AG04449 (cell line): ENCODE results near the gene USP15.

Experiments used
- CTCF ChIA-PET: fragments of 350-600 bp; formaldehyde crosslinking; extraction: SDS; loops from one replicate; lab custom pipeline; 2021; ENCODE audit warnings: antibody characterized with exemption; lab: Yijun Ruan, JAX
- POLR2A ChIA-PET: fragments of 400-600, 350-600 bp; formaldehyde crosslinking; extraction: SDS; loops from one replicate; lab custom pipeline; 2020; ENCODE audit warnings: antibody characterized with exemption, inconsistent platforms; lab: Yijun Ruan, JAX
- DNase-seq: peaks from one replicate; pipeline ENCODE4 v3.0.0-alpha.2; 2010; ENCODE audit warnings: low read depth, low spot score
- H3K4me3 ChIP-seq: 2 replicates; pipeline ENCODE4 v1.5.1; 2011; ENCODE audit warnings: low read depth, mild to moderate bottlenecking, control low read depth, low read length
- TF ChIP-seq, protein P1 (sequence below): IDR thresholded peaks from one replicate; pipeline ENCODE4 v1.5.1; 2011; ENCODE audit warnings: mild to moderate bottlenecking, moderate library complexity, low read length, control low read depth, inconsistent platforms; ENCODE audit not compliant: insufficient read depth; ENCODE audit errors: missing control alignments

The USP15 gene

DNA sequence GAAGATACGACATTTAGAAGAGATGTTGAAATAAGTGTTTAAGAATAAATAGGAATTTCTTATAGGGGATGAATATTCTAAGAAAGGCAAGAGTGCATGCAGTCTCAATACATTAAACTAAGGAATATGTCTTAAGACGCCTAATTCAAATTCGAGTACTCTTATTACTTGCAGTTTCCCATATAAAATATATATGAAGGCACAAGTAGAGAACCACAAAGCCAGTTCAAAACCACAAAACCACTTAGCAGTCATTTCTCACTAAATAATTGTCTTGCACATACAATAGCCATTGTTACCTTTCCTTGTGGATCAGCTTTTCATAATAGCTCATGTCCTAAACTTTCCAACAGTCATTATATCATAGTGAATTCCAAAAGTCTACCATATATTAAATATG is 115.4 kb downstream of the USP15 start:
- DNase-seq, result no peak
- POLR2A ChIA-PET, result no interaction called here
- TF ChIP-seq, protein P1, sequence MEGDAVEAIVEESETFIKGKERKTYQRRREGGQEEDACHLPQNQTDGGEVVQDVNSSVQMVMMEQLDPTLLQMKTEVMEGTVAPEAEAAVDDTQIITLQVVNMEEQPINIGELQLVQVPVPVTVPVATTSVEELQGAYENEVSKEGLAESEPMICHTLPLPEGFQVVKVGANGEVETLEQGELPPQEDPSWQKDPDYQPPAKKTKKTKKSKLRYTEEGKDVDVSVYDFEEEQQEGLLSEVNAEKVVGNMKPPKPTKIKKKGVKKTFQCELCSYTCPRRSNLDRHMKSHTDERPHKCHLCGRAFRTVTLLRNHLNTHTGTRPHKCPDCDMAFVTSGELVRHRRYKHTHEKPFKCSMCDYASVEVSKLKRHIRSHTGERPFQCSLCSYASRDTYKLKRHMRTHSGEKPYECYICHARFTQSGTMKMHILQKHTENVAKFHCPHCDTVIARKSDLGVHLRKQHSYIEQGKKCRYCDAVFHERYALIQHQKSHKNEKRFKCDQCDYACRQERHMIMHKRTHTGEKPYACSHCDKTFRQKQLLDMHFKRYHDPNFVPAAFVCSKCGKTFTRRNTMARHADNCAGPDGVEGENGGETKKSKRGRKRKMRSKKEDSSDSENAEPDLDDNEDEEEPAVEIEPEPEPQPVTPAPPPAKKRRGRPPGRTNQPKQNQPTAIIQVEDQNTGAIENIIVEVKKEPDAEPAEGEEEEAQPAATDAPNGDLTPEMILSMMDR, result no peak

DNA sequence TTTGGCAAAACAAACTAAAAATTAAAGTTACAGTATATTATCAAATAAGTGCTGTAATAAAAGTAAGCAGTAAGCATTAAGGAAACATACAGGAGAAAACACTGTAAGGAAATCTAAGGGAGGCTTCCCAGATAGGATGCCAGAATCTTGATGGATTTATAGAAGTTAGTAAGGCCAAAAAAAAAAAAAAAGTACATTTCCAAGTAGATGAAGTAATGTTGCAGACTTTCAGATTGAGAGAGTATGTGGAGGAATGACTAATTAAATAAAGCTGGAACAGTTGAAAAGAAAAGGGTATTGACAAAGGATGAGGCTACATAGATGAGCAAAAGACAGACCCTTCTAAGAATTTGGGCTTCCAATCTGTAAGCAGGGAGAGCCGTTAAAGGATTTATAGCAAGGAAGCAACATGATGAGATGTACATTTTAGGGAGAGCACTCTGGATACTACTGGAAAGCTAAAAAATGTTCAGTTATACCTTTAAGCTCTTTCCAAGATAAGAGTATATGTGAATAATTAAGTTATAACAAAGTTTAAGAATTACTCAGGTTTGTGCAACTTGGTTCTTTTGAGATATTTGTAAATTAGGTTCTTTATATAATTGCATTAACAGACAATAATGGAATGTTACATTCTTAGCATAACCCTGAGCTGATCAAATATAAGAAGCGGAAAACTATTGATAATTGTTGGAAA is 119.0 kb downstream of the USP15 start:
- DNase-seq, result no peak
- ChIA-PET POLR2A (no interaction called here), CTCF (interaction anchor here (1.6 kb wide), 1 partner anchor 120 kb away, joined by 6 read pairs; no protein-coding TSS in a partner anchor)
- H3K4me3 ChIP-seq, result no peak overlapping the region
- TF ChIP-seq, protein P1, result no peak

More for the DNA sequence above, 115.4 kb downstream of the USP15 start:
- H3K4me3 ChIP-seq, result no peak overlapping the region
- CTCF ChIA-PET, result no interaction called here

DNA sequence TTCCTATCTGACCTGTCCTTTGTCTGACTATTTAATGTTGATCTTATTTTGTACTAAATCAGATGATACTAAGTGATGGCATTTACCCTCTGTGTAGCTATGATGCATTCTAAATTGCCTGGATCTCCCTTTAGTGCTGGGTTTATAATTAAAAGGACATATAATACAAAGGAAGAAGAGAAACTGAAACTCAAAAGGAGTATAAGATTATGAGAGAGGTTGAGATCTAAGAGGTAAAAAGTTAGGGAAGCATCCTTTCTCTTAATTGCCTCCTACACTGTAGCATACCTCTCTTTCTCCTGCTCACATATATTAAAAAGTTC is 119.5 kb downstream of the USP15 start:
- H3K4me3 ChIP-seq, result no peak overlapping the region
- ChIA-PET CTCF (interaction anchor here (0.7 to 1.6 kb wide), 2 partner anchors 27 to 120 kb away, joined by 3 to 6 read pairs; no protein-coding TSS in a partner anchor), POLR2A (no interaction called here)
- no peak for DNase-seq
- TF ChIP-seq, protein P1, result no peak

DNA sequence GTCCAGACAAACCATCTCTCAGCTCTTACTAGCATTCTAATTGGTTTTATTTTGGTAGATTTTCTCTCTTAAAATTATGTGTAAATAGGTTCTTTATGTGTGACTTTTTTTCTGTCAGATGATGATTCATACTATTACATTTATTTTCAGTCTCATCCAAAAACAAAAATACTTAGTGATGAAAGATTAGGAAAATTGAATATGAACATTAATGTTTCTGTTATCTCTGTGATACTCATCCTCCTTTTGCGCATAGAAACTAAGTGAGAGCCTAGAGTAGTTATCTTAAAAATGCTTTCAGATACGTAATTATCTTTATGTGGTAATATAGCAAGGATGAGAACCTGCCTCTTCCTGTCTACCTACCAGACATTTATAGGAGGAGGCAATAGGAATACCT is 122.3 kb downstream of the USP15 start:
- ChIA-PET POLR2A (no interaction called here), CTCF (no interaction called here)
- no peak overlapping the region for H3K4me3 ChIP-seq
- DNase-seq, result no peak
- TF ChIP-seq, protein P1, result no peak

DNA sequence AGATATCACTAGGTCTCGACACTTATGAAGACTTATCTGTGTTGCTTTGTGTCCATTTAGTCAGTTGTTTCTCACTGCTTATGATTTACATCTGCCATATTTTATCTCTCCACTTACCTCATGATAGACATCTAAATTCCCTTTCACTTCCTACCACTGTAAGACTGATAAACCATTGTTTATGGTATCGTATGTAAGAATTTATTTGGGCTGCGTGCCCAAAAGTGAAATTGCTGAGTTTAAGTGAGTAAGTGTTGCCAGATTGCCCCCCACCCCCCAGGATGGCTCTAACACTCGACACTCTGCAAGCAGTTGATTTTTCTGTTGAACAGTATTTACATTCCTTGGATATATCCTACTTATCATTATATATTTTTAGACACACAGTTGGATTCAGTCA is 136.5 kb downstream of the USP15 start:
- no peak for DNase-seq
- TF ChIP-seq, protein P1, result no peak

DNA sequence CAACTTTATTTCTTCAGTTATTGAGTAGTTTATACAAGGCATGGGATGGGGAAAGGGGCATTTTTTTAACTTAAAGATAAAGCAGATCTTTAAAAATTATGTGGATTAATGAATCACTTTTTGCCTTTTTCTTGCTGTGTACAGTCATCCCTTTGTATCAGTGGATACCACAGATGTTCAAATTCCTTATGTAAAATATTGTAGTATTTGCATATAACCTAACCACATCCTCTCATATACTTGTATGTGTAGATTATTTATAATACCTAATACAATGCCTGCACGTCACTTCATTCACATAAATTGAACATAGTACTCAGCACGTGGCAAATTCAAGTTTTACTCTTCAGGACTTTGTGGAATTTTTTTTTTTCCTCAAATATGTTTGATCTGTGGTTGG is 139.9 kb downstream of the USP15 start:
- POLR2A ChIA-PET, result no interaction called here
- no peak for DNase-seq
- CTCF ChIA-PET, result no interaction called here
- TF ChIP-seq, protein P1, result no peak
- no peak overlapping the region for H3K4me3 ChIP-seq

More for the DNA sequence above, 136.5 kb downstream of the USP15 start:
- no peak overlapping the region for H3K4me3 ChIP-seq
- POLR2A ChIA-PET, result no interaction called here
- CTCF ChIA-PET, result no interaction called here
